Right lung (tissue), 5 donors: ENCODE measurements around the gene NDST1. TPM values are rescaled to one million over a fixed set of nuclear protein-coding genes. Genes with fewer than 3 reads are reported as not detected.

Source experiments
- DNase-seq, 2 donors: peaks; one replicate each; pipeline ENCODE4 v3.0.0-alpha.2; 2013
- polyA plus RNA-seq, 5 donors: library from polyadenylated mRNA; unstranded; fragments of 120-200 nt; gene quantifications; one replicate each; pipeline versions ENCODE4 v1.2.1 to v1.2.3, GENCODE V29; 2013; ENCODE audit warnings: inconsistent platforms in 1 of 5, low replicate concordance in 1 of 5; ENCODE audit not compliant: insufficient read length in 5 of 5, insufficient read depth in 1 of 5

The NDST1 gene
- polyA plus RNA-seq, 5 donors = 45.0 to 71.2 (median 65.9) TPM

DNA sequence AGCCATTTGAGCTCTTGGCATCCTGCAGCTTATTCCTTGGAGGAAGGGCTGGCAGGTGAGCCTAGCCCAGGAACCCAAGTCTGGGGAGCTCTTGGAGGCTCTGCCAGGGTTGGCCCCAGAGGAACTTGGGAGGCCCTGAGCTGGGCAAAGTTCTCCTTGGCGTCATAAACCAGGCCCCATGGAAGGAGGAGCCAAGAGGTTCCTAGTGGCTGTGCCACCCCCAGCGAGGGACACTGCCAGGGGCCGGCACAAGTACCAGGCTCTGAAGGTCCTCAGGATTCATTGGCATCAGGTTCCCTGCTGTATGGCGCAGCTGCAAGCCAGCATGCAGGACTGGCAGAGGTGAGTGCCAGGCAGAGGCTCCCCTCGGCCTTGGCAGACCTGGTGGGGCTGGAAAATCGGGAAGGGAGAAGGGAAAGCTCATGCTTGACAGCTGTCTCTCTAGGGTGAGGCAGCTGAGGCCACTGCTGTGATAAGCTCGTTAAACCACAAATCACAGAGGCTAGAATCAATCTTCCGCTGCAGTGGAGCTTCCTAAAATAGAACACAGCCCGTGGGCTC is 77.9 kb downstream of the NDST1 start:
- no peak for DNase-seq

DNA sequence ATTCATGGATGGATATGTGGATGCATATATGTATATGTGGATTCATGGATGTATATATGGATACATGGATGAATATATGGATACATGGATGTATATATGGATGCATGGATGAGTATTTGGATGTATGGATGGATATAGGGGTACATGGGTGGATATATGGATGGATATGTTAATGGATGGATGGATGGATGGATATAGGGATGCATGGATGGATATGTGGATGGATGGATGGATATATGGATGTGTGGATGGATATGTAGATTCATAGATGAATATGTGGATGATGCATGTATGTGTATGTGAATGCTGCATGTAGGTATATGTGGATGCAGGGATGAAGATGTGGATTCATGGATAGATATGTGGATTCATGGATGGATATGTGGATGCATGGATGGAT is 79.1 kb downstream of the NDST1 start:
- DNase-seq = no peak

DNA sequence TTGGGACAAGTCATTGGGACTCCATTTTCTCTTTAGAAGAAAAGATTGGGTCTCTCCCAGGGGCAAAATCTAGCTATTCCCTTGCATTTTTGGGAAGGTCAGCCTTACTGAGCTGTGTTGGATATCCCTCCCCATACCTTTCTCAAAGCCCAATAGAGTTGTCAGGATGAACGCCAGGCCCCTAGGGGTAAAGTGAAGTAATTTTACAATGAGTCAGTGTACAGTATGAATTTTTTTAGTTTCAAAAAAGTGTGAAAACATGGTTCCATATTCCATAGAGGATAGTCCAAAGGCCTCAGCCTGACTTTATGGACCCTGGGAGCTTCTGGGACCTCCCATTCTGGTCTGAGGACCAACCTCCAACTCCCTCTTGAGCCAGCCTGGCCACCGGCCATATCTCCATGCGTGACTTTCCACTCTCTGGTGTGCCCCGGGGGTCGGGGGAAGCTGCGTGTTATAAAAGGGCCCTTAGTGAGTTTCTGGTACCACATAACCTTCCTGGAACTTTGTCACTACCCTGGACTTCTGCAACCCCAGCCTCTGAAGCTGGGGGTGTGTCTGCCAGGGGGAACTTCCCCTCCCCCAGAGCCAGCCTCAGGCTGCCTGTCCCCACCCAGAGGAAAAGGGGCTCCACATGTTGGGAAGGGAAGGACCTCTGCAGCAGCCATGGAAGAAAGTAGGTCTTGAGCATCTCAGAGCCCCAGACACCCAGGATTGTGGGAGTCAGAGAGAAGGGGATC is 80.1 kb downstream of the NDST1 start:
- no peak for DNase-seq

DNA sequence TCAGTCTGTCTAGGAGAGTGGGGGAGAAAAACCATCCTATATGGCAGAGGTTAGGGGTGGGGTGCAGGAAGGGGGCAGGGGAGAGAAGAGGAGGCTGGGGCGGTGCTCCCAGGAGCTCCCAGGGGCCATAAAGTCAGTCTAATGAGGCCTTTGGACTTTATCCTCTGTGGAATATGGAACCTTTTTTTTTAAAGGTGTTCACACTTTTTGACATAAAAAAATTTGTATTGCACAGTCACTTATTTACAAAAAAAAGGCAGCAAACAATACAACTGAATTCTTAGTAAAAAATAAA is 80.6 kb downstream of the NDST1 start:
- DNase-seq = no peak

DNA sequence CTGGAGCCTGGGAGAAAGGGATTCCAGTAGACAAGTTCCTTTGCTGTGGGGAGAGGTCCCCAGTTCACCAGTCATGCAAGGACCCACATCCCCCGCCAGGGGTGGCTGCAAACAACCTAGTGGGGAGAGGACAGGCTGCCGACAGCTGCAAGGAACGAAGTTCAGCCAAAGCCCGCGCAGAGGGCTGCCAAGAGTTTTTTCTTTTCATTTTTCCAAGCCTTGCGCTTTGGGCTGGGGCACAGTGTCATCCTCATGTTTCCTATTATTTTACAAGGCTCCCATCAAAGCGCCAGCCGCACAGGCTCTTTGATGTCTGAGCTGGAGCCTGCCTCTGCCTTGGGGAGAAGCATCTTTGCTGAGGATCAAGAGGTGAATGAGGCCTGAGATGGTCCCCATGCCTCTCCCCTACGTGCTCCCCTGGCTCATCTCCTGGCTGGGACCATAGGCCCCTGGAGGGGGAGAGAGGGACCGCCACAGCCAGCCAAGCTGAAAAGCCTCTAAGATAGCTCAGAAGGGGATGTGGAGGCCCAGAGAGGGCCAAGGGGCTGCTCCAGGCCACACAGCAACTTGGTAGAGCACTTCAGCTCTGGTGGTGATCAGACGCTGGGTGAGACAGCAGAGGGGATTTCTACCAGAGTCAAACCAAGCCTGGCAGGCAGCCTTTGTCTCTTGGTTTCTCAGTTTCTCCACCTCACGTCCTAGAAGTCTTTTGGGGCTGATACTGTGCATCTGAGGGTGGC is 82.1 kb downstream of the NDST1 start:
- peak; percentile 90 to 94 for DNase-seq

DNA sequence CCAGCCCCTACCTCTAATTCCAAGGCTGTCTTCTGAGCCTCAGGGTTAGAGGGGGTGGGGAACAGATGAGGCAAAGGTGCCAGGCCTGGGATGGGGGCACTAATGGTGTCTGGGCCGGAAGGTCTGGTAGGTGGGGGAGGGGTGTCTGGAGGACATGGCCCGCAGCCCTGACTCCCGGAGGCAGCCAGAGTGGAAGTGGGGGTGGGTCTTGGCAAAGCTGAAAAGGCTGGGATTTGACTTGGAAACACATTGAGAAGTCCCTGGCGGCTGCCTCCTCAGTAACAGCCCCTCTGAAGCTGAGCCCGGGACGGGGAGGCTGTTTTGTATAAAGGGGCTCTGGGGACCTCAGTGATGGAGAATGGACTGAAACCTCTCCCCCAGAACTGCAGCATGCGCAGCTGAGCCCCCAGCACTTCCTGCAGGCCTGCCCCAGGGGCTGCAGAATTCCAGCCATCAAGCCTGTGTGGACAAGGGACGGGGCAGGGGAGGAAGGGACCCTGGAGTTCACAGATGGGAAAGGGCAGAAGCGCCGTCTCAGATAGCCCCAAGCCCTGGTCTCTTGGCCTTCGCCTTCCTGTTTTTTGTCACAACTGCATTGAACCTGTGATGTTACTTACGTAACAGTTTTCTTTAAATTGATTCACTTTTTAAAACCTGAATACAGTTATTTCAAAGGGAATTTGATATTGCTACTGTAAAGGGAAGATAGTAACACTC is 83.2 kb downstream of the NDST1 start:
- DNase-seq = peak; percentile 81 to 85

DNA sequence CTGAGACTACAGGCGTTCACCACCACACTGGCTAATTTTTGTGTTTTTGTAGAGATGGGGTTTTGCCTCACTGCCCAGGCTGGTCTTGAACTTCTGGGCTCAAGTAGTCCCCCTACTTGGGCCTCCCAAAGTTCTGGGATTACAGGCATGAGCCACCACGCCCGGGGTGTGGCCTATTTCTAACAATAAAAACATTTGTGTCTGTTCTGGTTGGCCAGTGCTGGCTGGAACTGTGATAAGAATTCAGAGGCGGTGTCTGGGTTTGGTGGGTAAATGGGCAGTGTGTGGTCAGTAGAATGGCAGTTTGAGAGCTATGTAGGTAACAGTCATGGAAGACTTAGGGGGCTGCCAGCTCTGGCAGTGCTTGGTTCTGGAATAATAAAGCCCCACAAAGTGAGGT is 85.7 kb downstream of the NDST1 start:
- no peak for DNase-seq

DNA sequence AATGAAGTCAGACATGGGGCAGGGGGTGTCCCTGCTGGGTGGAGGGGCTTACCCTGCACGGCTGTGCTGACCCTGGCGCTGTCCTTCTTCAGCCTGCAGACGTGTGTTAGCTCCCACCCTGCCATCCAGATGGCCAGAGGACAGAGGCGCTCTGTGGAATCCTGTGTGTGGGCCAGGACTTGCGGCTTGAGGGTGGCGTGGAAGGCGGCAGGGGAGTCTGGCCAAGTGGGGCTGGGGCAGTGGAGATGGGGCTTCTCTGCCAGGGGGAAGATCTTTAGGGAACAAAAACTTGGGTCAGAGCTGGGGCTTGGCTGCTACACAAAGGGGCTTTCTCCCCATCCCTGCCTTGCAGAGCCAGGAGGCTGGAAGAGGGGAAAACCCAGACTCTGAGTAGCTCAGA is 86.1 kb downstream of the NDST1 start:
- DNase-seq = no peak

DNA sequence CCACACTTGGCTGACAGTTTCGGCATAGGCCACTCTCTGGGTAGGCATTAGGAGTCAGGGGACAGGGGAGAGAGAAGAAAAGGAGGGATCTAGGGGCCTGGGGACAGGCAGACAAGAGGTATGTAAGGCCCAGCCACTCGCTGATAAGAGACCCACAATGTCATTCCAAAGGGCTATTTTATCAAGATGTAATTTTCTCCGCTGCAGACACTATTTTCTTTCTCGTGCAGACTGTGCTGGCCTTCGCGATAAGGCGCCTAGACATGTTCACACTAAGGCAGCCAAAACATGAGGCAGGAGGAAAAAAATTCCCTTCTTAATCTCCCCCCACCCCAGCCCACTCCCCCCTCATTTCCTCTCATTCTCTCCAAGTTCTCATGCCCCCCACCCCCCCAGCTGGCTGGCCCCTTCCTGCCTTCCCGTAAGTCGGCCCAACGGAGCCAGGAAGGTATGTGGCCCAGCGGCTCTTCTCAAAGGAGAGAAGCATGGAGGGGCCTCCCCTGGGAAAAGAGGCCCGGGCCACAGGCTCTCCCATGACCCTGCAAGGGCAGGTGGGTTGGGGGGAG is 87.6 kb downstream of the NDST1 start:
- no peak for DNase-seq

DNA sequence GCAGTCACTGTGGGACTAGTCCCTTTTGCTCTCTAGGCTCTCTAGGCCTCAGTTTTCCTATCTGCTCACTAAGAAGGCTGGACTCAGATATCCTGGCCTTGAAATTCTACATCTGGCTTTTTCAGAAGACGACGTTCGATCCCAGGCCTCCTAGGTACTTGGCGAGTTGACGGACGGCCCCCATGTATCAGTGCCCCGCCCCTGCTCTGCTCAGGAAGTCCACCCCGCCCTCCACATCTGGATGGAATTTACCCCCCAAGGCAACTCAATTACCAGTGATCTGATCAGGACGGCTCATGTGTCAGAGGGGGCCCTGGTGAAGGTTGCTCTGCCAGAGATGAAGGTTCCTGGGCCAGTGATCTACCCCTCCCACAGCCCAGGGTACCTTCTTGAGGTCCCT is 88.4 kb downstream of the NDST1 start:
- DNase-seq = no peak

DNA sequence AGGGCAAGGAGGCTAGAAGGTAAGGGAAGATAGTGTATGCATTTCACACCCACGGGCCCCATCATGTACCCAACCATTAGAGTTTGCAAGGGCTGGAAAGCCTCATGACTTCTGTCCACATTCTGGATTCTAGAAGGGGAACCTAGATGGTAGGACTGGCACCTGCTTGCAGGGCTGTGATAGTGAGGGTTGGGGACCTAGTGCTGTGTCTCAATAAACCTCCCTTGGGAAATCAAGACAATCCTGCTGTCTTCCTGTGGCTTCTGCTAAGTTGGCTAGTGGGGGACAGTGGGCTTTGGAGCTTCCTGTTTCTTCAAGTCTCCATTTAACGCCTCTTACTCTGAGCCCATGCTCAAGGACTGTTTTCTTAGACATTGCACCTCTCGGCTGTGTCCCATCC is 88.9 kb downstream of the NDST1 start:
- DNase-seq = no peak

DNA sequence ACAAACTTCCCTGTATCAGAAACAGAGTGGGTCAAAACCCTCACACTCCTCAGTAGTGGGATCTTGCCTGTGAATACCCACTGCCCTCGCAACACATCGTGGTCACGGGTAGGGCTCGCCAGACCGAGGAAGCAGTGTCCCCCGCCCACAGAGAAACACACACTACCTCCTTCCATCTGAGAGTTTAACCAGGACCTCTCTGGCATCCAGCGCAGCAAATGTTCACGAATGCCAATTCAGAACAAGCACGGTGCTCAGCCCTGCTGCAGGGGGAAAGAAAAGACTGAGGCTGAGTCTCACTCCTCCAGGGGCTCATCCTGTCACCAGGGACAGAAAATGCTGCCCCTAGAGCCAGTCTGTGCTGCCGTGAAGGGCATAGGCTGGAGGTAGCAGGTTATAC is 90.1 kb downstream of the NDST1 start:
- no peak for DNase-seq

DNA sequence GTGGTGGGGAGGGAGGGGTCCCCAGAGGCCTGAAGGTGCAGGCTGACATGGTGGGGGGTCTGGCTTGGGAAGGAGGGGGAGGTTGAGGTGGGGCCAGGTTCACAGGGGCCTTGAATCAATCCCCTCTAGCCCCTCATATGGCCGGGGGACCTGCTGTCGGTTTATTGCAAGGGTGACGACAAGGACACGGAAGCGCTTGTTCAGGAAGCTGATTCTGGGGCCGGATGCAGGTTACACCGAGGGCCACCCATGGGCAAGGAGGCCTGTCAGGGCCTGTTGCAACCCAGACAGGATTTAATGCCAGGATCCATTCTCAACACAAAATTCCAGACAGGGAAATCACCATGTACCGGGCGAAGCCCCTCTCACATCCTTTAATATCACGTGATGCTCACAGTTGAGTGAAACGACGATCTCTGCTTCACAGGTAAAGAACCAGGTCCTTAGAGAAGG is 90.9 kb downstream of the NDST1 start:
- no peak for DNase-seq

DNA sequence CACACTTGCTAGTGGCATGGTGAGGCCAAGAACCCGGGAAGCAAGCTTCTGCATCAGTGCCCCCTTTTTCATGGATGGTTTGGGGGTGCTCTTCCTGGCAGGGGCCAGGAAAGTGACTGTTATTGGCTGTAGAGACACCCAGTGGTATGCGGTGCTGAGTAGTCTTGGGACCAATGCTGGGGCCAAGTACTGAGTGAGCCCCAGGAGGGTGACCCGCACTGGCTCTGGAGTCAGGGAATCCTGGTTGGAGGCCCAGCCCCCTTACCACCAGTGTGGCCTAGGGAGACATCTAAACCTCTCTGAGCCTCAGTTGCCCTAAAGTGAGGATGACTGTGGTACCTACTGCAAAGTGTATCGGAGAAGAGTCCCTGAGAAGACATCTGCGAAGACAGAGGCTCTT is 91.3 kb downstream of the NDST1 start:
- DNase-seq = no peak

DNA sequence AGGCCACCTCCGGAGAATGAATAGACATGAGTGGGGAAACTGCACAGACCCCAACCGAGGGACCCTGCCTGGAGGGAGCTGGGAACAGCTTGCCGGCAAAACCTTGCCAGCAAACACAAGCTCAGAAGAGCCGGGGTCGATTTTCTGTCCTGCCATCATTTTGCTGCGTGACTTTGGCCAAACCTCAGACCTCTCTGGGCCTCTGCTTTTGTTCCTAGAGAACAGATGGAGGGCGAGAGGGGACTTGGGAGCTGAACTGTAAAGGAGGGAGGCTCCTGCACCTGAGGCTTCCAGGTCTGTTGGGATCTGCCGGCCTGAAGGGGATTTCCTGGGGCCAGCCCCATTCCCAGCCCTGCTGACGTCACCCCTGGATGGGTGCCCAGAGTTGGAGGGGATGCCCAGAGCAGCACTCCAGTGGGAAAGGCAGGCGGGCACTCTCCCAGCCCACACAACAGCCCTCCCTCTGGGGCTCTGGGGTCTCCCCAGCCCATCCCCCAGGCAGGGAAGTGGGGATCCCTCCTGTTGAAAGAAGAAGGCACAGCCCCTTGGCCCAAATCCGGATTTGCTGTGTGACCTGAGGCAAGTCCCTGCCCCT is 92.1 kb downstream of the NDST1 start:
- DNase-seq = peak; percentile 82 to 86

DNA sequence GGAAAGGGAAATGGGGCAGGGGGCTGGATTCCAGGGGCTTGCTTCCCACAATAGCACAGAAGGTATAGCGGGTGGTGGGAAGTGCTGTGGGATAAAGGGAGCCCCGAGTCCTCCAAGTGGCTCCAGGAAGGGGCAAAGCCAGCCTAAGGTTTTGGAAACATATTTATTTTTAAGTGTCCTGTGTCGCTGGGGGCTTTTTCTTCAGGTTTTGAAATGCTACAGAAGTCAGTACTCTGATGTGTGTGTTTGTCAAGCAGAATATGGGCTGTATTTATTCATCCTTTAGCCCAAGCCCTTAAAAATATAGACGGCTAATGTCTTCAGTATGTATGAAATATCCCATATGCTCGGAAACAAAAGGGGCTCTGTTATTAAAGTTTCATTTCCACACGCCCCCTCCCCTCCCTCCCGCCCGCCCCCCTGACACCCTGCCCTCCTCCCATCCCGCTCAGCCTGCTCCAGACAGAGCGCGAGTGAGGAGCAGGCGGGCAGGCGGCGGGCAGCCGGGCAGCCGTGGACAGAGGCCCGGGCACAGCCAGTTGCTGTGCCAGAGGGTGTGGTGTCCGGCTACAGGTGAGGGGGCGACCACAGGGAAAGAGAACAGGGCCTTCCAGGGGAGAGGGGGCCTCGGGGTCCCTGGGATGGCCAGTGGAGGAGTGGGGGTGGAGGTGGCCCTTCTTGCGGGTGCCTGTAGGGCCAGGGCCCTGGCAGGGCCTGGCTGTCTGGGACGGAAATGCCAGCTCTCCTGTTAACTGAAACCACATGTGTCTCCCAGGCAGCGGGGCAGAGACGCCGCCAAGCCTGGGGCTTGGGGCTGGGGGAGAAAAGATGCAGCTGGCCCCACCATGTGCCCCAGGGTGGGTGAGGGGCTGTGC is 92.9 kb downstream of the NDST1 start:
- no peak for DNase-seq

DNA sequence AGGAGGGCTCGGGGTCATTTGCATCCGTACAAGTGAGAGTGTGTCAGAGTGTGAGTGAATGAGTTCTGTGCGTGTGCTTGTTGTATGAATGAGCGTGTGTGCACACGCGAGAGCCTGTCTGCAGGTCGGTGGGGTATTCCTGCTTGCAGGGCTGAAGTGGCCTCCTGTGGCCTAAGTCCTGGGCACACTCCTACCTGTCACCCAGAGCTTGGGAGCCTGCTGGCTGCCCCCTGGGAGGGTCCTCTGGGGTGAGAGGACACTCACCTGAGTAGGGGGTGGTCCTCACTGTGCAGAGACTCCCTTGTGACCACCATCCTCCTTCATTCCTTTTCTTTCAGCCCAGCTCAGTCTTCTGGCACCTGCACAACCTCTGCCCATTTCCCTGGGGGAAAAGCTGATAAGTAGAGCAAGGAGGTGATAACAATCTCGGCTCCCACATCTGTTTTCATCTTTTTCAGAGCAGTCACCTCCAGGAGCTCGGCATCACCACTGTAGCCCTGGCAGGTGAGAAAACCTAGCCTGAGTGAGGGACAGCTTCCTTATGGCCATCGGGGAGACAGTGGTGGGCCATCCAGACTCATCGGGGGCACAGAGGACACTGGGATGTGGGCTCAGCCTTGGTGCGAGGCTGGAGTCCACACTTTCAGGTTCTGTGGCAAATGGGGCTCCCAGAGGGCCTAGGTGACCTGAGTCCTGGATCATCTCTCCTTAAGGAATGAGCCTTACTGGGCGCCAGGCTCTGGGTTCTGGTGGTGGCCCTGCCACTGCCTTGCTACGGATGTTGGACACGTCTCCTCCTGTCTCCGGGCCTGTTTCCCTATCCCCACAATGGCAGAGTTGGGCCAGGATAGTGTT is 93.8 kb downstream of the NDST1 start:
- DNase-seq = no peak

DNA sequence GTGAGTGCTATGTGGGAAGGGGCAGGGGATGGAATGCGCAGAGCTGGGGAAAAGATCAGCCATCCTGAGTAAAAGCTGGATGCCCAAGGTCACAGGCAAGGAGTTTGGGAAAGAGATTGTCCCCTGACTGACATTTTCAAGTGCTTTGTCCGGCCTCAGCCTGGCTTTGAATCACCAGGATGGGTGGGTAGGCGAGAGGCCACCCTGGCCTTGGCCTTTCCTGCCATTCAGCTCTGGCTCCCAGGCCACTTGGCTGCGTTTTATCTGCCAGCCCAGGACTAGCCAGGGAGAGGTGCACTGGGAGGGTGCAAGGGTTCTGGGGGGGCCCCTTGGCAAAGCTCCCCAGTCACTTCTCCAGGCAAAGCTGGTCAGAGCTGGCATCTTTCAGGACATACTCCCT is 95.1 kb downstream of the NDST1 start:
- DNase-seq = no peak

DNA sequence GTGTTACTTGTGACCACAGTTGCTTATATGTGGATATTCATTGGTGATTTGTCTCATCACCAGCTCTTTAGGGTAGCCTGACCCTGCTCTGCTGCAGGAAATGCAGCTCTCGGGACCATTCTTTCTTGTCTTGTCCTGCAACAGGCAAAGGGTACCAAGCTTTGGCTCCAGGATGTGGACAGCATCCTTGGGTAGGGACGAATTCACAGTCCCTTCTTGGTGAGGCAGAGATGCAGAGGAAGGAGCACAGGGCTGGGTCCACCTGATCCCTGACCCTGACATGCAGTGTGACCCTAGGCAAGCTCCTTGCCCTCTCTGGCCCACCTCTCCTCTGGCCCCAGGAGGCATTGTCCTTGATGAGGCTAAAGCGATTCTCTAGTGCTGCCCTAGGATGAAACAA is 95.6 kb downstream of the NDST1 start:
- no peak for DNase-seq

DNA sequence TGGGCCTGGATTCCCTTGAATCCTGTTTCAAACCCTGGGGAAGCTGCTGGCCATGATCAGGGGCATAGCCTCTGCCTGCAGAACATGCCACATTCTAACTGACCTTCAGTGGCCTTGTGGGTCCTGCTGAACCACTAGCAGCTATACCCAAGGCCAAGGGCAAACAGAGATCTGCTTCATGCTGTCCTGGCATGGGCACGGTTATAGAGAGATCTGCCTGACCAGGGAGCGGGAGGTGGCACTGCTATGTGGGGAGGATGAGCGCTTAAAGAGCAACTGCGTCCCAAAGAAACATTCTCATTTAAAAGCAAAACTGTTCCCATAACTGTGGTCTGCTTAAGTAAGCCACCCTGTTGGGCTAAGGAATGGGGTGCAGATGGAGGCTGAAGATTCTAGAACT is 96.1 kb downstream of the NDST1 start:
- DNase-seq = no peak
